WTC11 (cell line): ENCODE results near the gene FRS2. TPM values are rescaled to one million over a fixed set of nuclear protein-coding genes. Genes with fewer than 3 reads are reported as not detected.
"Not testable (repeated sequence)": the region's sequence is repeated elsewhere in the genome, so short reads cannot be mapped to it uniquely, and the experiment has no call there.

Experiments
- ATAC-seq: fragments of 200-7000 bp; cut with Tn5 transposase; 2 replicates; pipeline ENCODE4 v1.10.0; 2021; ENCODE audit warnings: mild to moderate bottlenecking, moderate library complexity
- CTCF ChIA-PET: fragments of 300-600 bp; sonication (Branson Sonifier 250); formaldehyde crosslinking; loops from one replicate; lab custom pipeline; 2021; ENCODE audit warnings: antibody characterized with exemption; lab: Charles Lee
- POLR2A ChIA-PET: fragments of 350-600 bp; sonication (Branson Sonifier 250); formaldehyde crosslinking; loops from one replicate; lab custom pipeline; 2021; ENCODE audit warnings: antibody characterized with exemption; lab: Charles Lee
- DNase-seq: peaks from one replicate; pipeline ENCODE4 v3.0.0; 2021; ENCODE audit warnings: low spot score
- H3K27ac Mint-ChIP-seq: 2 replicates; pipeline ENCODE4 v1.8.0; 2021; ENCODE audit warnings: mixed read lengths
- H3K27me3 Mint-ChIP-seq: 2 replicates; pipeline ENCODE4 v1.8.0; 2021; ENCODE audit warnings: low read depth, mild to moderate bottlenecking, moderate library complexity, mixed read lengths
- H3K36me3 Mint-ChIP-seq: 2 replicates; pipeline ENCODE4 v1.8.0; 2021; ENCODE audit warnings: mixed read lengths
- H3K4me1 Mint-ChIP-seq: 2 replicates; pipeline ENCODE4 v1.8.0; 2022; ENCODE audit warnings: mixed read lengths
- H3K4me3 Mint-ChIP-seq: 2 replicates; pipeline ENCODE4 v1.8.0; 2021; ENCODE audit warnings: mild to moderate bottlenecking, moderate library complexity, mixed read lengths
- H3K9me3 Mint-ChIP-seq: 2 replicates; pipeline ENCODE4 v1.8.0; 2021; ENCODE audit warnings: mixed read lengths
- ATF1 ChIP-seq: sonication (generic); formaldehyde crosslinking; IDR thresholded peaks from 2 replicates; pipeline ENCODE4 v1.8.1; 2023; ENCODE audit warnings: mild to moderate bottlenecking, moderate library complexity, missing genetic modification reagents
- CBFB ChIP-seq: sonication (generic); formaldehyde crosslinking; IDR thresholded peaks from 2 replicates; pipeline ENCODE4 v1.8.1; 2022; ENCODE audit warnings: mild to moderate bottlenecking, low read depth, missing genetic modification reagents
- CDX4 ChIP-seq: fragments of 250-450 bp; sonication (Bioruptor Pico); IDR thresholded peaks from 2 replicates; pipeline ENCODE4 v1.9.0; 2021; ENCODE audit warnings: moderate library complexity, mild to moderate bottlenecking, inconsistent platforms, borderline replicate concordance
- E2F1 ChIP-seq: sonication (generic); formaldehyde crosslinking; IDR thresholded peaks from 2 replicates; pipeline ENCODE4 v1.8.0; 2022; ENCODE audit warnings: mild to moderate bottlenecking, missing genetic modification reagents
- E2F4 ChIP-seq: sonication (generic); formaldehyde crosslinking; IDR thresholded peaks from 2 replicates; pipeline ENCODE4 v1.8.1; 2022; ENCODE audit warnings: low read depth, mild to moderate bottlenecking, moderate library complexity, missing genetic modification reagents, borderline replicate concordance
- EMX1 ChIP-seq: fragments of 250-450 bp; sonication (Bioruptor Pico); IDR thresholded peaks from 2 replicates; pipeline ENCODE4 v1.8.0; 2021; ENCODE audit warnings: mild to moderate bottlenecking
- ESRRA ChIP-seq: sonication (generic); formaldehyde crosslinking; IDR thresholded peaks from 2 replicates; pipeline ENCODE4 v1.8.1; 2022; ENCODE audit warnings: mild to moderate bottlenecking, missing genetic modification reagents, borderline replicate concordance
- IRF1 ChIP-seq: sonication (generic); formaldehyde crosslinking; IDR thresholded peaks from 2 replicates; pipeline ENCODE4 v1.8.0; 2023; ENCODE audit warnings: missing genetic modification reagents
- NR3C1 ChIP-seq: sonication (generic); formaldehyde crosslinking; conservative IDR thresholded peaks from 2 replicates; pipeline ENCODE4 v1.8.1; 2023; ENCODE audit warnings: low read depth, mild to moderate bottlenecking, missing genetic modification reagents
- RELA ChIP-seq: sonication (generic); formaldehyde crosslinking; IDR thresholded peaks from 2 replicates; pipeline ENCODE4 v1.8.1; 2022; ENCODE audit warnings: missing genetic modification reagents, mild to moderate bottlenecking, borderline replicate concordance
- SMAD3 ChIP-seq: sonication (generic); formaldehyde crosslinking; IDR thresholded peaks from 2 replicates; pipeline ENCODE4 v1.8.0; 2022; ENCODE audit warnings: missing genetic modification reagents, mild to moderate bottlenecking, borderline replicate concordance
- SMAD4 ChIP-seq: sonication (generic); formaldehyde crosslinking; IDR thresholded peaks from 2 replicates; pipeline ENCODE4 v1.8.0; 2022; ENCODE audit warnings: mild to moderate bottlenecking, missing genetic modification reagents
- TCF7 ChIP-seq: sonication (generic); formaldehyde crosslinking; IDR thresholded peaks from 2 replicates; pipeline ENCODE4 v1.8.0; 2022; ENCODE audit warnings: mild to moderate bottlenecking, low read depth, missing genetic modification reagents, moderate library complexity
- USF1 ChIP-seq: sonication (generic); formaldehyde crosslinking; IDR thresholded peaks from 2 replicates; pipeline ENCODE4 v1.8.0; 2022; ENCODE audit warnings: mild to moderate bottlenecking, missing genetic modification reagents
- USF2 ChIP-seq: sonication (generic); formaldehyde crosslinking; IDR thresholded peaks from 2 replicates; pipeline ENCODE4 v1.8.1; 2023; ENCODE audit warnings: mild to moderate bottlenecking, missing genetic modification reagents, moderate library complexity
- ZNF512 ChIP-seq: sonication (generic); formaldehyde crosslinking; IDR thresholded peaks from 2 replicates; pipeline ENCODE4 v1.8.1; 2022; ENCODE audit warnings: missing genetic modification reagents, borderline replicate concordance
- total RNA-seq: library from RNA; stranded (reverse); gene quantifications from 3 replicates; pipeline ENCODE4 v1.2.3, GENCODE V29; 2021

The FRS2 gene
- total RNA-seq, 1 experiment from 2014 or later: 26.1 TPM

- no peak for TF ChIP-seq ESRRA (CRISPR knock-in tag)
- no peak for TF ChIP-seq EMX1 (CRISPR knock-in tag)
Measured at GRCh38 chr12:69602954-69603353, 132.8 kb downstream of the FRS2 start (continued).

GRCh38 chr12:69603556-69603955 is 133.4 kb downstream of the FRS2 start:
- H3K4me3 Mint-ChIP-seq, POLR2A ChIA-PET, DNase-seq, H3K9me3 Mint-ChIP-seq, CTCF ChIA-PET, H3K4me1 Mint-ChIP-seq, H3K27me3 Mint-ChIP-seq, ATAC-seq, H3K27ac Mint-ChIP-seq: not testable (repeated sequence)
- peaks cover 44% of the 10 kb centered on the region for H3K36me3 Mint-ChIP-seq

- DNase-seq, H3K4me1 Mint-ChIP-seq, H3K9me3 Mint-ChIP-seq, H3K4me3 Mint-ChIP-seq, H3K27me3 Mint-ChIP-seq, H3K27ac Mint-ChIP-seq, POLR2A ChIA-PET, ATAC-seq: not testable (repeated sequence)
- CTCF ChIA-PET: interaction anchor here (1.0 kb wide), 1 partner anchor 36 kb away, joined by 3 read pairs; no protein-coding TSS in a partner anchor
- peaks cover 38% of the 10 kb centered on the region for H3K36me3 Mint-ChIP-seq
Measured at GRCh38 chr12:69604275-69604674, 134.1 kb downstream of the FRS2 start.

- Mint-ChIP-seq H3K9me3 (peaks cover 4% of the 10 kb centered on the region), H3K36me3 (peaks cover 5% of the 10 kb centered on the region), H3K27me3 (peaks cover 3% of the 10 kb centered on the region; the same call in 1 of the 2 replicates), H3K27ac (no peak overlapping the region), H3K4me1 (peaks cover 3% of the 10 kb centered on the region; the same call in 1 of the 2 replicates), H3K4me3 (no peak overlapping the region)
- POLR2A ChIA-PET: no interaction called here
- no peak for ATAC-seq
- CTCF ChIA-PET: interaction anchor here (1.0 kb wide), 1 partner anchor 23 kb away, joined by 3 read pairs; the partner anchor contains the start of gene CCT2
- DNase-seq: no peak
- TF ChIP-seq SMAD3 (no peak), CBFB (CRISPR knock-in tag) (no peak), USF1 (no peak), ZNF512 (CRISPR knock-in tag) (no peak), TCF7 (CRISPR knock-in tag) (no peak), IRF1 (CRISPR knock-in tag) (no peak), ATF1 (no peak), ESRRA (CRISPR knock-in tag) (no peak), E2F1 (CRISPR knock-in tag) (no peak), E2F4 (CRISPR knock-in tag) (no peak), RELA (CRISPR knock-in tag) (no peak), CDX4 (no peak), USF2 (CRISPR knock-in tag) (no peak), NR3C1 (CRISPR knock-in tag) (no peak), SMAD4 (no peak)
Measured at GRCh38 chr12:69608114-69608513, 137.9 kb downstream of the FRS2 start.
